Transverse colon (tissue), 3 donors: ENCODE results near the gene LSM14B.

Experiments used
- EP300 ChIP-seq: sonication (generic); formaldehyde crosslinking; IDR thresholded peaks from one replicate; pipeline ENCODE4 v1.6.1; 2017; ENCODE audit warnings: antibody characterized with exemption, low read depth
- TF ChIP-seq, protein P1 (sequence below), 5 experiments: fragments of 200-600 bp in 3 of 5; fragments of 450-650 bp in 2 of 5; sonication (generic) in 3 of 5; IDR thresholded peaks; 1 replicate in 2 of 5; 2 replicates in 3 of 5; pipeline ENCODE4 v1.5.1; 2016 to 2017; ENCODE audit warnings: antibody characterized with exemption in 5 of 5, inconsistent platforms in 3 of 5, mild to moderate bottlenecking in 2 of 5, moderate library complexity in 1 of 5

DNA sequence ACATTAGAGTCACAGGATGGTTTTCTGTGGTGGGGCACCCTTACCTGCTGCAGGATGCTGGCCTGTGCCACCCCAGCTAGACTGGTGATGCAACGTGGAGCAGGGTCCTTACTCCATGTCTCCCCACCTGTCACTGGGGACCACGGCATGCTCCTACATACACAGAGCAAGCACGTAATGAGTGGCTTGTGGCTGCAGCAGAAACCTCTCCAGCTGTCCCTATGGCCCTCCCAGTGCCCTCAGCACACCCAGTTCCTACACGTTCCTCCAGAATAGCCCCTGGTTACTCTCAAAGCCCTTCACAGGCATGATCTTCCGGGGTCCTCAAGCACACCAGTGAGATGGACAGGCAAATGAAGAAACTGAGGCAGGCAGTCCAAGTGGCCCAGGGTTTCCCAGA lies 3.2 kb upstream of the LSM14B start:
- no peak for TF ChIP-seq EP300
- TF ChIP-seq, protein P1, sequence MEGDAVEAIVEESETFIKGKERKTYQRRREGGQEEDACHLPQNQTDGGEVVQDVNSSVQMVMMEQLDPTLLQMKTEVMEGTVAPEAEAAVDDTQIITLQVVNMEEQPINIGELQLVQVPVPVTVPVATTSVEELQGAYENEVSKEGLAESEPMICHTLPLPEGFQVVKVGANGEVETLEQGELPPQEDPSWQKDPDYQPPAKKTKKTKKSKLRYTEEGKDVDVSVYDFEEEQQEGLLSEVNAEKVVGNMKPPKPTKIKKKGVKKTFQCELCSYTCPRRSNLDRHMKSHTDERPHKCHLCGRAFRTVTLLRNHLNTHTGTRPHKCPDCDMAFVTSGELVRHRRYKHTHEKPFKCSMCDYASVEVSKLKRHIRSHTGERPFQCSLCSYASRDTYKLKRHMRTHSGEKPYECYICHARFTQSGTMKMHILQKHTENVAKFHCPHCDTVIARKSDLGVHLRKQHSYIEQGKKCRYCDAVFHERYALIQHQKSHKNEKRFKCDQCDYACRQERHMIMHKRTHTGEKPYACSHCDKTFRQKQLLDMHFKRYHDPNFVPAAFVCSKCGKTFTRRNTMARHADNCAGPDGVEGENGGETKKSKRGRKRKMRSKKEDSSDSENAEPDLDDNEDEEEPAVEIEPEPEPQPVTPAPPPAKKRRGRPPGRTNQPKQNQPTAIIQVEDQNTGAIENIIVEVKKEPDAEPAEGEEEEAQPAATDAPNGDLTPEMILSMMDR (IDR thresholded peaks at IDR 0.05): no peak
